ENCODE data around the gene DAG1.
A peak's percentile ranks its signal among the peaks of the same experiment; 100 is the strongest.

Gene DAG1

DNA sequence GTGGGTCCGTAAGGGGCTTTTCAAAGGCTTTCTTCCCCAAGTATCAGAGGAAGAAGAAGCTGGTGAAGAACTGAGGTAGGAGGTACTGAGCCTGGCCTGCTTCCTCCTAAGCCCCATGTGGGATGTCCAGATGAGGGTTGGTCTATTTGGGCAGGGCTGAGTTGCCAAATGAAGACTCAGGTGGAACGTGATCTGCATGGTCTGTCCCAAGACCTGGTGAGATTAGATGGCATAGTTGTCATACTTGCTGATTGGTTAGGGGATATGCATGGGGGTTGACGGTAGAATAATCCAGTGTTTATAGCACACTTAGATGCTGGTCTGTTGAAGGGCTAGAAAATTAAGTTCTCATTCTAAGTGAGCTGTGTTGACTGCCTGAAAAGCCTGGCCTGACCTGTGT lies 47.9 kb downstream of the DAG1 start:
- DNase-seq (ENCODE audit: low read depth in 2 of 2): no peak

- DNase-seq (ENCODE audit: low read depth in 2 of 2): no peak
Measured at GRCh38 chr3:49518441-49518840, 48.4 kb downstream of the DAG1 start.

GRCh38 chr3:49519296-49519695 lies 49.2 kb downstream of the DAG1 start:
- DNase-seq (ENCODE audit: low read depth in 2 of 2): no peak

GRCh38 chr3:49519916-49520385 lies 49.9 kb downstream of the DAG1 start:
- no peak for DNase-seq (ENCODE audit: low read depth in 2 of 2)

DNA sequence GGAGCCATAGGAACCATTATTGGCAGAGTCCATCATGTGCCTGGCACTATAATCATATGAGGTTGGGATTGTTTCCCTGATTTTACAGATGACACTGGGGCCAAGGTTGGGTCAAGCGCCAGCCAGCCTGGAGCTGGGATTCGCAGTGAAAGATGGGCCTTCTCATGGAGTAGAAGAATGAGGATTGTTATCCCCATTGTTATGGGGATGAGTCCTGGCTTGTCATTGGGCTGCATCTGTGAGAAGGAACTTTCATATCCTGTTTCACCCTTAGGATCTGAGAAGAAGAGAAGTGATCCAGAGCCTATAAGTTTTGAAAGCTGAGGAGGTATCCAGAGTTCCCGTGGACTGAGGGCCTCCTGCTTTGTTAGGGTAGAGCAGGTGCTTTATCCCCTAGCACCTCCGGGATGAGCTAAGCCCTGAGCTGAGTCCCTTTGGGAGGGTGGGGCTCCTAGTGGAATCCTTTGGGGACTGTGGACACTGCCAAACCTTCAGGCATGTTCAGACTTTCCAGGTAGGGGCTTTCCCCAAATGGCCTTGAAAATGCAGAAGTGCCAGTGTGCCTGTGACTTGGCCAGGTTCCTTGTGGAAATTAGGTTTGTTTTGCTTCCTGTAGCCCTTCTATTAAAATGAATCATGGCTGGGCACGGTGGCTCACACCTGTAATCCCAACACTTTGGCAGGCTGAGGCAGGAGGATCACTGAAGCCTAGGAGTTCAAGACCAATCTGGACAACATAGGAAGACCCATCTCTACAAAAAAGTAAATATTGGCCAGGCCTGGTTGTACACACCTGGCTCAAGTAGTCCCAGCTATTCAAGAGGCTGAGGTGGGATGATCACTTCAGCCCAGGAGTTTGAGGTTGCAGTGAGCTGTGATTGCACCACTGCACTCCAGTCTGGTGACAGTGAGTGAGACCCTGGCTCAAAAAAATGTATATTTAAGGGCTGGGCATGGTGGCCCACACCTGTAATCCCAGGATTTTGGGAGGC lies 54.0 kb downstream of the DAG1 start:
- DNase-seq (ENCODE audit: low read depth in 2 of 2): no peak

- no peak for DNase-seq (ENCODE audit: low read depth in 2 of 2)
Measured at GRCh38 chr3:49529567-49529966, 59.5 kb downstream of the DAG1 start.

DNA sequence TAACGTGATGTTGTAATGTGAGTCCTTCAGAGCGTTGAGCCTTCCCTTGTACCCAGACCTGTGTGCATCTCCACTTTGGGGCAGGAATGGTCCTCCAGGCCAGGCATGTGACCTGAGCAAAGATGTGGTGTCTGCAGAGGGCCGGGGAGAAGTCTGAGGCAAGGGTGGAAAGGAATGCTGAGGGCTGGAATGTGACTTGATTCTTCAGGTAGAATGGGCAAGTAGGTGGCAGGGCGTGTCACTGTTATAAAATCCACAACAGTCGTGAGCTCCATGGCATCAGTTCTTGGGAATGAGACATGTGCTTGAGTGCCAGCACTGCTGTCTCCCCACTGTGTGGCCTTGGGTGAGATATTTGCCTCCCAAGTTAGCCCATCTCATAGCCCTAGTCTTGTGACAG lies 60.2 kb downstream of the DAG1 start:
- DNase-seq (ENCODE audit: low read depth in 2 of 2): no peak

DNA sequence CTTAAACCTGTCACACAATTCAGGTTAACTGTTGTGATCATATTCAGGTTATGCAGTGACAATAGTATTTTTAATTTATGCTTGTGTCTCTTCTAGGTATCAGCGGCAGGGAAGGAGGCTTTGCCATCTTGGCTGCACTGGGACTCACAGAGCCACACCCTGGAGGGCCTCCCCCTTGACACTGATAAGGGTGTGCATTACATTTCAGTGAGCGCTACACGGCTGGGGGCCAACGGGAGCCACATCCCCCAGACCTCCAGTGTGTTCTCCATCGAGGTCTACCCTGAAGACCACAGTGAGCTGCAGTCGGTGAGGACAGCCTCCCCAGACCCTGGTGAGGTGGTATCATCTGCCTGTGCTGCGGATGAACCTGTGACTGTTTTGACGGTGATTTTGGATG lies 60.6 kb downstream of the DAG1 start:
- no peak for DNase-seq (ENCODE audit: low read depth in 2 of 2)

- DNase-seq (ENCODE audit: low read depth in 2 of 2): no peak
Measured at GRCh38 chr3:49531218-49531617, 61.2 kb downstream of the DAG1 start.

- DNase-seq (ENCODE audit: low read depth in 2 of 2): no peak
Measured at GRCh38 chr3:49531715-49532114, 61.6 kb downstream of the DAG1 start.

- DNase-seq (ENCODE audit: low read depth in 2 of 2): no peak
Measured at GRCh38 chr3:49533031-49533430, 63.0 kb downstream of the DAG1 start.

DNA sequence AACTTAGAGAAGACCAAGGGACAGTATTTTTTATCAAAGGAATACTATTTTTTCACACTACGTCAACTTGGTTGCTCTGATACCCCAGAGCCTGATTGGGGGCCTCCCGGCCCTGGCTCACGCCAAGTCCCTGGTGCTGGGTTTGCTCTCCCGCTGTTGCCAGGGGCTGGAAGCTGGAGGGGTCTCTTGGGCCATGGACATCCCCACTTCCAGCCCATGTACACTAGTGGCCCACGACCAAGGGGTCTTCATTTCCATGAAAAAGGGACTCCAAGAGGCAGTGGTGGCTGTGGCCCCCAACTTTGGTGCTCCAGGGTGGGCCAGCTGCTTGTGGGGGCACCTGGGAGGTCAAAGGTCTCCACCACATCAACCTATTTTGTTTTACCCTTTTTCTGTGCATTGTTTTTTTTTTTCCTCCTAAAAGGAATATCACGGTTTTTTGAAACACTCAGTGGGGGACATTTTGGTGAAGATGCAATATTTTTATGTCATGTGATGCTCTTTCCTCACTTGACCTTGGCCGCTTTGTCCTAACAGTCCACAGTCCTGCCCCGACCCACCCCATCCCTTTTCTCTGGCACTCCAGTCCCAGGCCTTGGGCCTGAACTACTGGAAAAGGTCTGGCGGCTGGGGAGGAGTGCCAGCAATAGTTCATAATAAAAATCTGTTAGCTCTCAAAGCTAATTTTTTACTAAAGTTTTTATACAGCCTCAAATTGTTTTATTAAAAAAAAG lies 63.9 kb downstream of the DAG1 start:
- DNase-seq (ENCODE audit: low read depth in 2 of 2): no peak

GRCh38 chr3:49534581-49535441 lies 64.7 kb downstream of the DAG1 start:
- DNase-seq (ENCODE audit: low read depth in 2 of 2): no peak

- no peak for DNase-seq (ENCODE audit: low read depth in 2 of 2)
Measured at GRCh38 chr3:49535971-49536874, 66.2 kb downstream of the DAG1 start.

DNA sequence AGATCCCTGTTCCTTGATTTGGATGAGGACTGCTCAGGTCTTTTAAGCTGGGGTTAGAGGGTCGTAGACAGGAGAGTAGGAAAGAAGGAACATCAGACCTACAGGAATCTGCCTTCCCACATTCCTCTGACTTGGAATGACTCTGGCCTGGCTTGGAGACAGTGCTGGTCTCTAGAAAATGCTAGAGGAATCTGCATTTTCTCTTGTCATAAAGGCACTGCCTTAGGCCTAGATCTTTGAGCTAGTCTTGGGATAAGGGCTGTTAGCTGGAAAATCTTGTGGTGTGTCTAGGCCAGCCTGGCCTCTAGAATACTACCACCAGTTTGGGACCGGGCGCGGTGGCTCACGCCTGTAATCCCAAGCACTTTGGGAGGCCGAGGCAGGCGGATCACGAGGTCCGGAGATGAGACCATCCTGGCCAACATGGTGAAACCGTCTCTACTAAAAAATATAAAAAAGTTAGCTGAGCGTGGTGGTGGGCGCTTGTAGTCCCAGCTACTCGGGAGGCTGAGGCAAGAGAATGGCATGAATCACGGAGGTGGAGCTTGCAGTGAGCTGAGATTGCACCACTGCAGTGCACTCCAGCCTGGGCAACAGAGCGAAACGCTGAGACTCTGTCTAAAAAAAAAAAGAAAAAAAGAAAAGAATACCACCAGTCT lies 66.9 kb downstream of the DAG1 start:
- no peak for DNase-seq (ENCODE audit: low read depth in 2 of 2)

- DNase-seq (ENCODE audit: low read depth in 2 of 2): peak; percentile 93 to 95
Measured at GRCh38 chr3:49539659-49540560, 69.8 kb downstream of the DAG1 start.

DNA sequence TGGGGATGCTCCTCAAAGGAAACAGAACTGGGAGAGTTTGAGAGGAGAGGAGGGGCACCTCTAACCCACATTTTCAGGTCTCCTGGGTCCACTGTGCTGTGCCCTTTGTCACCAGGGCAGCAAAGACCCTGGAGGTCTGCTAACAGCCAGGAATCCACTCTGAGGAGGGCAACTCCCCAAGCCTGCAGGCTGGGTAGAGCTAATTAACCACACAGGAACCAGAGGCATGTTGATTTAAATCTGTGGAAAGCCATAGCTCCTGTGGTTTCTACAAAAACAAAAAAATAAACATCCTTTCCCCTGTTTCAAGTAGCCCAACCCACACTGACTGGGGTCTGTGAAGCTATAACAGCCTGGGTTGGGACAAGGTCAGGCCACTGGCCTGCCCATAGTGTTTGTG lies 82.0 kb downstream of the DAG1 start:
- DNase-seq (ENCODE audit: low read depth in 2 of 2): no peak

DNA sequence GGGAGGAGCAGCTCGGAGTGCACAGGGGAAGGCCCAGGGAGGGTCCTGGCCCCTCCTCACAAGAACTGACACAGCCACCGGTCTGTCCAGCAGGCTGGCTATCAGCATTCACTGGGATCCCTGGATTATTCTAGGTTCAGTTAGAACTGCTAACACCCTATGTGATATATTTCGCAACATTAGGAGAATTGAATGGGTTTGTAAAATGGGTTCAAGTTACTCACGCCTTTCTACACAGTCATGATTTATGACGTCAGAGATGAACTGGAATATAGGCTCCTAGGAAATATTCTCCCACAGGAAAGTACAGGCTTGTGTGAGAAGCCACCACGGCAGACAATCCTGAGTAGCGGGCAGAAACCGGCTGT lies 83.2 kb downstream of the DAG1 start:
- DNase-seq (ENCODE audit: low read depth in 2 of 2): no peak

Measured in stimulated activated CD4-positive, alpha-beta T cell treated with anti-CD3 and anti-CD28 coated beads, Interleukin-1b, Interleukin-23, amount 100 ng/mL, for 4 hours (primary cell).